GM12873 (cell line): ENCODE measurements around the gene RUNX1.

ENCODE experiments used
- CTCF ChIP-seq: IDR thresholded peaks from 2 replicates; pipeline ENCODE4 v1.5.1; 2012; ENCODE audit warnings: low read depth, mild to moderate bottlenecking, moderate library complexity, low read length, control low read depth; ENCODE audit not compliant: insufficient read depth; ENCODE audit errors: missing control alignments

The RUNX1 gene

GRCh38 chr21:34921151-34921550 lies 128.0 kb downstream of the RUNX1 start:
- no peak for TF ChIP-seq CTCF

- TF ChIP-seq CTCF: no peak
Measured at GRCh38 chr21:34919406-34919805, 129.7 kb downstream of the RUNX1 start.

GRCh38 chr21:34916446-34916845 lies 132.7 kb downstream of the RUNX1 start:
- TF ChIP-seq CTCF: no peak

- no peak for TF ChIP-seq CTCF
Measured at GRCh38 chr21:34915364-34915841, 133.7 kb downstream of the RUNX1 start.

GRCh38 chr21:34914239-34914638 lies 134.9 kb downstream of the RUNX1 start:
- no peak for TF ChIP-seq CTCF

- TF ChIP-seq CTCF: no peak
Measured at GRCh38 chr21:34913811-34914210, 135.3 kb downstream of the RUNX1 start.

GRCh38 chr21:34912022-34912945 lies 136.8 kb downstream of the RUNX1 start:
- TF ChIP-seq CTCF: no peak
